ENCODE measurements around the gene SHB.

The SHB gene

DNA sequence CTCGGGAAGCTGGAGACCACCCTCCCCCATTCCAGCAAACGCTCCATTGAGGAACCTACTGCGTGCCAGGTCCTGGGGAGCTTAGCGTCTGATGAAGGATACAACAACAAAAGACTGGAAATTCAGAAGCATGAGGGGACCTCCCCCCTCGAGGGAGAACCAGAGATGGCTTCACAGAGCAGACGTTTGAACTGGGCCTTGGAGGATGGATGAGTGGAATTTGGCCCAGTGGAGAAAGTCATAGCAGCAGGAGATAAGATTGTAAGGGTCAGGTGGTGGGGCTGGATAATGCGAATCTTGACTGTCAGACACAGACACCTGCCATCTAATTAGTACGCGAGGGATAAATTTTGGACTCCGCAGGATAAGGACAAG, 163.9 kb downstream of the SHB start:
- peak overlapping the region; percentile 74 for H3K27ac ChIP-seq (ENCODE audit: poor library complexity, severe bottlenecking)
- H3K27me3 ChIP-seq (ENCODE audit: insufficient read depth, poor library complexity, severe bottlenecking) = no peaks in the 10 kb centered on the region
- no peaks in the 10 kb centered on the region for H3K9me3 ChIP-seq (ENCODE audit: severe bottlenecking)
- peaks cover 14% of the 10 kb centered on the region for H3K4me1 ChIP-seq (ENCODE audit: insufficient read depth, poor library complexity, severe bottlenecking)
- H3K4me3 ChIP-seq (ENCODE audit: severe bottlenecking) = peak overlapping the region; percentile 76
- no peak for ATAC-seq (ENCODE audit: low read depth)
- TF ChIP-seq, protein P1, sequence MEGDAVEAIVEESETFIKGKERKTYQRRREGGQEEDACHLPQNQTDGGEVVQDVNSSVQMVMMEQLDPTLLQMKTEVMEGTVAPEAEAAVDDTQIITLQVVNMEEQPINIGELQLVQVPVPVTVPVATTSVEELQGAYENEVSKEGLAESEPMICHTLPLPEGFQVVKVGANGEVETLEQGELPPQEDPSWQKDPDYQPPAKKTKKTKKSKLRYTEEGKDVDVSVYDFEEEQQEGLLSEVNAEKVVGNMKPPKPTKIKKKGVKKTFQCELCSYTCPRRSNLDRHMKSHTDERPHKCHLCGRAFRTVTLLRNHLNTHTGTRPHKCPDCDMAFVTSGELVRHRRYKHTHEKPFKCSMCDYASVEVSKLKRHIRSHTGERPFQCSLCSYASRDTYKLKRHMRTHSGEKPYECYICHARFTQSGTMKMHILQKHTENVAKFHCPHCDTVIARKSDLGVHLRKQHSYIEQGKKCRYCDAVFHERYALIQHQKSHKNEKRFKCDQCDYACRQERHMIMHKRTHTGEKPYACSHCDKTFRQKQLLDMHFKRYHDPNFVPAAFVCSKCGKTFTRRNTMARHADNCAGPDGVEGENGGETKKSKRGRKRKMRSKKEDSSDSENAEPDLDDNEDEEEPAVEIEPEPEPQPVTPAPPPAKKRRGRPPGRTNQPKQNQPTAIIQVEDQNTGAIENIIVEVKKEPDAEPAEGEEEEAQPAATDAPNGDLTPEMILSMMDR (IDR thresholded peaks at IDR 0.05; ENCODE audit: poor library complexity, severe bottlenecking) = no peak
- DNase-seq (ENCODE audit: low spot score) = no peak
- peaks cover 17% of the 10 kb centered on the region for H3K36me3 ChIP-seq (ENCODE audit: low read depth)

DNA sequence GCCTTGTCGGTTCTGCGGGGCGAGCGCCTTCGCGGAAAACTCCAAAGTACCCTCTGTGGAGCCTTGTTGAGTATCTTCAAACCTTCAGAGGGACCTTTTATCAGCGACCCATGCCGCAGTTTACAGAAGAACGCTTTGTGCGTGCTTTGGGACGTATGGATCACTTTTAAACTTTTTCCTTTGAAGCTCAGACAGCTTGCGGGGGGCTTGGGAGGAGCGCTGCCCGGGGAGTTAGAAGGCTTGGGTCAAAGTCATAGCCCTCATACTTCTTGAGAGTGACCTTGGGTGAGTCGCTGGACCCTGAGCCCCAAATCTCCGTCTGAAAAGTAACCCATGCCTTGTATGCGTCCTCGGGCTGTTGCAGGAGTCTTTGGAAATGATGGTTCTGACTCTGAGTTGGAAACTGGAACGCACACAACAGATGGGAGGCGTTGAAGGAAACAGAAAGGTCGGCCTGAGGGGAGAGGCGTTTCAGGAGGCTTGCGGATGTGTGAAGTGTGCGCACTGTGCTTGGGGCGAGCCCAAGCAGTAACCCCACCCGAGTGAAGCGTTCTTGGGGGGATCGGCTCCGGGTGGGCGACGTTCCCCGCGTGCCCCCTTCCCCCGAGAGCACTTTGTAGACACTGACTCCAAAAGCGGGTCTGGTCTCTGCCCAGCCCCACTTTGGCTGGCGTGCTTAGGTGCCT, 164.4 kb downstream of the SHB start:
- Histone ChIP-seq H3K36me3 (ENCODE audit: low read depth) (peaks cover 17% of the 10 kb centered on the region), H3K4me3 (ENCODE audit: severe bottlenecking) (peak overlapping the region; percentile 76), H3K27ac (ENCODE audit: poor library complexity, severe bottlenecking) (peak overlapping the region; percentile 74), H3K4me1 (ENCODE audit: insufficient read depth, poor library complexity, severe bottlenecking) (peaks cover 14% of the 10 kb centered on the region), H3K27me3 (ENCODE audit: insufficient read depth, poor library complexity, severe bottlenecking) (no peaks in the 10 kb centered on the region), H3K9me3 (ENCODE audit: severe bottlenecking) (no peaks in the 10 kb centered on the region)
- ATAC-seq (ENCODE audit: low read depth) (peak; percentile 18; the same call in 2 of the 3 replicates), DNase-seq (ENCODE audit: low spot score) (peak; percentile 13)
- TF ChIP-seq, protein P1 (IDR thresholded peaks at IDR 0.05; ENCODE audit: poor library complexity, severe bottlenecking) = peak; percentile 78

DNA sequence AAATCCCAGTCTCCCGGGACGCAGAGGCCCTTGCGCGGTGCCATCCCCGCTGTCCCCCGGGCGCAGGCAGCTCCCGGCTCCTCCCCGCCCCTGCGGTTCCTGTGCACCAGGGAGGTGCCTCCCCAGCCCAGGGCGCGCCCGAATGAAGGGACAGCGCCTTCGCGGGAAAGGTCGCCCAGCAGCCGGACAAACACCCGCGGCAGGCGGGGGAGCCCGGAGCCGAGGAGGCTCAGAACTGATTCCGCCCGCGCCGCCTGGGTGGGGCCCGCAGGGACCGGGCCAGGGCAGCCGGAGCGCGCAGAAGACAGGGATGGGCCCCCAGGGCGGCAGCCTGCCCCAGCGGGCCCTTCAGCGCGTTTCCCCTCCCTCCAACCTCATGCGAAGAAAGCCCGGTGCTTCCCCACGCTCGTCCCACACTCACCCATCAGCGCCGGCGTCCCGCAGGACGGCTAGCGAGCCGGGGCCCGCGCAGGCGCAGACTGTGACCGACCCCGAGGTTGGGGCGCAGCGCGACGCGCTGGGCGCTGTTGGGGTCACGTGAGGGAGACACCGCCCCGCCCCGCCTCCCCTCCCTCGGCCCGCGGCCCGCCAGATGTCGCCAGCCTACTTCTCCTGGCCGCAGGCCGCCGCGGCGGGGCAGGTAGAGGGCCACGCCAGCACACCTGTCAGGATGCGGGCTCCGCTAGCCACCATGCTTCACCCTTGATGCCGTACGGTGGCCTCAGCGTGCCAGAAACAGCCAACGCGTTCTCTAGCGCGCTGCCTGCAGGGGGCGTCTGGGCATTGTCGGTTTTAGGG, 165.2 kb downstream of the SHB start, which contains the start of gene SLC25A51:
Gene SLC25A51, minus strand, starts transcription at position 481 of the 798 bp plus-strand sequence. CDS start 15,577 bp downstream, outside the sequence.
- peak within 1 kb of the TSS; percentile 74 for H3K27ac ChIP-seq (ENCODE audit: poor library complexity, severe bottlenecking)
- H3K4me3 ChIP-seq (ENCODE audit: severe bottlenecking) = peak within 1 kb of the TSS; percentile 76
- H3K36me3 ChIP-seq (ENCODE audit: low read depth) = peaks cover 23% of the 10 kb centered on the region
- ATAC-seq (ENCODE audit: low read depth) (peak; percentile 75), DNase-seq (ENCODE audit: low spot score) (peak; percentile 93)
- TF ChIP-seq, protein P1 (IDR thresholded peaks at IDR 0.05; ENCODE audit: poor library complexity, severe bottlenecking) = peak; percentile 98
- no peaks in the 10 kb centered on the region for H3K27me3 ChIP-seq (ENCODE audit: insufficient read depth, poor library complexity, severe bottlenecking)
- H3K4me1 ChIP-seq (ENCODE audit: insufficient read depth, poor library complexity, severe bottlenecking) = peaks cover 11% of the 10 kb centered on the region
- no peaks in the 10 kb centered on the region for H3K9me3 ChIP-seq (ENCODE audit: severe bottlenecking)

DNA sequence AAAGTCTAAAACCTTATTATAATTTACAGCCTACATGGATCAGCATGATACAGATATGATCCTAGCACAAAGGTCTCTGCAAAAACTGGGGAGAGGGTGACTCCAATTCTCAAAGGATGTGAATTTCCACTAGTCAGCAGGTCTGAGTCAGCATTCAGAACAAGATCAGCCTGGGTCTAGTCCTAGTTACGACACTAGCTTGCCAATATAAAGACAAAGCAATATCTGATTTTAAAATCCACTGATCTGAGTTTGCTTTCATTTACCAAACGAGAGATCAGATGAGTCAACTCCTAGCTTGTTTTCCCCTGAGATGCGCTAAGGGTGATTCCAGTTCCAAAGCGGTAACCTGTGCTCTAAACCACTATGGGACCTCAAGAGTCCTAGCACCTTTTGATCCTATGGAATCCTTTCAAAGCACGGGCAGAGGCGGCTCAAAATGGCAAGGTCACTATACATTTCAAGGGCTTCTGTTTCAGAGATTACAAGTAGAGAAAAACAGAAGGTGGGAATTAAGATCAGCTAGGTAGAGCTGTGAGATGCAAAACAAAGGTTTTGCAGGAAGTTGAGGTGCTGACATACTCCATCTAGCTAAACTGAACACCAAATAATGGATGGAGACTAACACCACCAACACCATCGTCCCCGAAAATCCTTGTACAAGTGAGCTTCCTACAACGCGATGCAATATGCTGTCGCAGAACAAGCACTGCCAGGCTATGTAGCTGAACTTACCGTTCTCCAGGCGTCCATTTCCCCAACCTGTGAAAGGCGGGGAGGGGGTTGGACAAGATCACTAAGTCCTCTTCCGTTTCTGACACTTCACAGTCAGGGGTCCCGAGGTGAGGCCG, 166.0 kb downstream of the SHB start:
- peak; percentile 7 for ATAC-seq (ENCODE audit: low read depth)
- peak overlapping the region; percentile 74 for H3K27ac ChIP-seq (ENCODE audit: poor library complexity, severe bottlenecking)

More for the DNA sequence above, 166.0 kb downstream of the SHB start:
- TF ChIP-seq, protein P1 (IDR thresholded peaks at IDR 0.05; ENCODE audit: poor library complexity, severe bottlenecking) = no peak
- peak; percentile 8 for DNase-seq (ENCODE audit: low spot score)
- H3K4me1 ChIP-seq (ENCODE audit: insufficient read depth, poor library complexity, severe bottlenecking) = peaks cover 10% of the 10 kb centered on the region
- H3K9me3 ChIP-seq (ENCODE audit: severe bottlenecking) = no peaks in the 10 kb centered on the region
- H3K4me3 ChIP-seq (ENCODE audit: severe bottlenecking) = peak overlapping the region; percentile 76
- H3K27me3 ChIP-seq (ENCODE audit: insufficient read depth, poor library complexity, severe bottlenecking) = no peaks in the 10 kb centered on the region
- H3K36me3 ChIP-seq (ENCODE audit: low read depth) = peaks cover 31% of the 10 kb centered on the region

All from RWPE2 (cell line).